ENCODE results near the gene HS1BP3.

DNA sequence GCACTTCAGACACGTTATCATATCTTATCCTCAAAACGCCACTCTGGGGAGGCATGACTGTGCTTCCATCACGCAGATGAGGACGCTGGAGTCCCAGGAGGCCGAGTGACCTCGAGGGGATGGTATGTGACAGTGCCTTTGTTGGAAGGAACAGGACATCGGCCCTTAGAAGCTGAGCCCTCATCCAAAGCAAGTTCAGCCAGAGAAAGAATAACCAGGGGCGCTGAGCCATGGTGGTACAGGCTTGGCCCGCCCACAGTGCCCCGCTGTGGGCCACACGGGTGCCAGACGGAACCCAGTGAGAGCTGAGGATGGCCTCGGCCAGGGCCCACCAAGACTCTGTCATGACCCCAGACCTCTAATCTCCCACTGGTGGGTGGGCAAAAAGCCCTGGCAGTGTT, 31.3 kb downstream of the HS1BP3 start:
- TF ChIP-seq CTCF (IDR thresholded peaks at IDR 0.05; ENCODE audit: extremely low read depth in 1 of 2, insufficient read depth in 1 of 2, low read depth in 1 of 2, low read length in 2 of 2) (no peak), POLR2A (IDR thresholded peaks at IDR 0.05; ENCODE audit: low read depth, low read length) (no peak), POLR2AphosphoS5 (IDR thresholded peaks at IDR 0.05; ENCODE audit: insufficient read depth, low read depth, low read length) (no peak), EZH2 (IDR thresholded peaks at IDR 0.05; ENCODE audit: borderline replicate concordance, low read depth, low read length, severe bottlenecking) (no peak), MYC (IDR thresholded peaks at IDR 0.05; ENCODE audit: low read depth, low read length) (no peak), GATA2 (IDR thresholded peaks at IDR 0.05; ENCODE audit: insufficient read depth, insufficient read length, low read depth, low read length) (no peak), JUN (IDR thresholded peaks at IDR 0.05; ENCODE audit: borderline replicate concordance, insufficient read depth, insufficient read length, low read depth) (no peak)
- TF ChIP-seq, protein P1, sequence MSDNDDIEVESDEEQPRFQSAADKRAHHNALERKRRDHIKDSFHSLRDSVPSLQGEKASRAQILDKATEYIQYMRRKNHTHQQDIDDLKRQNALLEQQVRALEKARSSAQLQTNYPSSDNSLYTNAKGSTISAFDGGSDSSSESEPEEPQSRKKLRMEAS (IDR thresholded peaks at IDR 0.05; ENCODE audit: insufficient read depth, insufficient read length) = no peak
